Large intestine (tissue), 3 donors: ENCODE measurements around the gene FYCO1. TPM values are rescaled to one million over a fixed set of nuclear protein-coding genes. Genes with fewer than 3 reads are reported as not detected.
A peak's percentile ranks its signal among the peaks of the same experiment; 100 is the strongest.

Experiments
- DNase-seq, 2 donors: peaks; one replicate each; pipeline versions ENCODE4 v3.0.0 to v3.0.0-alpha.2; 2013
- H3K27ac ChIP-seq: one replicate; pipeline ENCODE4 v1.5.1; 2013; ENCODE audit warnings: low read length
- H3K27me3 ChIP-seq: 2 replicates; pipeline ENCODE4 v1.6.1; 2013; ENCODE audit warnings: low read length; ENCODE audit not compliant: control insufficient read depth, insufficient read depth
- H3K36me3 ChIP-seq: 2 replicates; pipeline ENCODE4 v1.6.1; 2013; ENCODE audit warnings: low read length; ENCODE audit not compliant: control insufficient read depth, insufficient read depth
- H3K4me1 ChIP-seq: one replicate; pipeline ENCODE4 v1.6.1; 2013; ENCODE audit warnings: low read length; ENCODE audit not compliant: control insufficient read depth, insufficient read depth
- H3K4me3 ChIP-seq: one replicate; pipeline ENCODE4 v1.5.1; 2013; ENCODE audit warnings: low read length
- H3K9me3 ChIP-seq: one replicate; pipeline ENCODE4 v1.6.1; 2013; ENCODE audit warnings: mild to moderate bottlenecking, low read depth, low read length, moderate library complexity; ENCODE audit not compliant: control insufficient read depth
- WGBS: methylation state at CpG from one replicate; pipeline ENCODE4 v1.1.5; 2013; ENCODE audit warnings: low lambda C conversion rate; ENCODE audit not compliant: insufficient coverage; 5-methylcytosine and 5-hydroxymethylcytosine counted together
- polyA plus RNA-seq: library from polyadenylated mRNA; unstranded; fragments of 120-200 nt; gene quantifications from one replicate; pipeline ENCODE4 v1.2.1, GENCODE V29; 2013

FYCO1 gene
- polyA plus RNA-seq, 1 donor: 19.6 TPM

DNA sequence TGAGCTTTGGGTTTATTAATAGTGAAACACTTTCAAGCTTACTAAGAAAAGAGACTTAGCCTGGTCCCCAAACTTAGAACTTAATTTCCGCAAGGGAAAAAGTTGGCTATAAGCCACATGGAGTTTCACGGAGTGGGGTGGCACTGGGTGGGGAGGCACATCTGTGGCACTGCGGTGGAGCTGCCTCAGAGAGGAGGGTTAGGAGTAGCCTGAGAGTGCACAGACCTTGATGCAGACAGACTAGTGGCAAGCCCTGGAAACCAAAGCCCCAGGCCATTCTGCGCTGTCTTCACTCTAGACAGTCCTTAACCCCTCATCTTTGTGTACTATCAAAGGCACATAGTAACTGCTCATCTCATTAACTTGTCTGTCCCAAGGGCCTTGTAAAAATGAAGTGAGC is 30.4 kb downstream of the FYCO1 start:
- H3K36me3 ChIP-seq: peaks cover 94% of the 10 kb centered on the region
- WGBS: no CpG with 5 or more reads among the region's 4 CpGs

DNA sequence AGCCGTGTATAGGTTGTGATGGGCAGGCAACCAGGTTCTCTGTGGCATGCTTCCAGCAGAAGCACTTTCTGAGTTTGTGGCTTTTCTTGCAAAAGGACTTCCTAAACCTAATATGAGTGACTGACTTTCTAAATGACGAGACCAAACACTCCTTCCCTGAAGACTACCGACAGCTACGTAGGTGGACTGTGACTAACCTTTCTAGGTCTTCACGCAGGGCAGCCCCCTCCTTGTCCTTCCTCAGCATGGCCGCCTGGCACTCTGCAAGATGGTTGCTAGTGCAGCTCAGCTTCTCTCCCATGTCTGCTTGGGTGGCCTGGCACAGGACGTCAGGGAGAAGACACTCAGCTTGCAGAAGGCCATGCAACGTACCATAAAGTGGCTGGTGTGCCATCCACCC is 31.5 kb downstream of the FYCO1 start:
- Histone ChIP-seq H3K36me3 (peaks cover 95% of the 10 kb centered on the region), H3K9me3 (no peaks in the 10 kb centered on the region), H3K27ac (no peak overlapping the region), H3K4me3 (no peak overlapping the region), H3K27me3 (no peaks in the 10 kb centered on the region), H3K4me1 (peaks cover 2% of the 10 kb centered on the region)
- no CpG with 5 or more reads among the region's 8 CpGs for WGBS
- no peak for DNase-seq

More for the DNA sequence above, 30.4 kb downstream of the FYCO1 start:
- no peak for DNase-seq
- H3K27ac ChIP-seq: no peak overlapping the region
- H3K4me3 ChIP-seq: no peak overlapping the region
- H3K27me3 ChIP-seq: no peaks in the 10 kb centered on the region
- H3K9me3 ChIP-seq: no peaks in the 10 kb centered on the region
- H3K4me1 ChIP-seq: peaks cover 2% of the 10 kb centered on the region

- Histone ChIP-seq H3K27me3 (no peaks in the 10 kb centered on the region), H3K27ac (no peak overlapping the region), H3K9me3 (no peaks in the 10 kb centered on the region), H3K4me1 (peaks cover 2% of the 10 kb centered on the region), H3K36me3 (peaks cover 95% of the 10 kb centered on the region), H3K4me3 (no peak overlapping the region)
- no peak for DNase-seq
- WGBS: no CpG with 5 or more reads among the region's 5 CpGs
These were observed 33.6 kb downstream of the FYCO1 start for GRCh38 chr3:45962033-45962432.

- Histone ChIP-seq H3K27ac (no peak overlapping the region), H3K4me3 (no peak overlapping the region), H3K9me3 (no peaks in the 10 kb centered on the region), H3K27me3 (no peaks in the 10 kb centered on the region), H3K4me1 (peaks cover 2% of the 10 kb centered on the region), H3K36me3 (peaks cover 87% of the 10 kb centered on the region)
- DNase-seq: no peak
- no CpG with 5 or more reads among the region's 2 CpGs for WGBS
These were observed 35.3 kb downstream of the FYCO1 start for GRCh38 chr3:45960289-45960688.

DNA sequence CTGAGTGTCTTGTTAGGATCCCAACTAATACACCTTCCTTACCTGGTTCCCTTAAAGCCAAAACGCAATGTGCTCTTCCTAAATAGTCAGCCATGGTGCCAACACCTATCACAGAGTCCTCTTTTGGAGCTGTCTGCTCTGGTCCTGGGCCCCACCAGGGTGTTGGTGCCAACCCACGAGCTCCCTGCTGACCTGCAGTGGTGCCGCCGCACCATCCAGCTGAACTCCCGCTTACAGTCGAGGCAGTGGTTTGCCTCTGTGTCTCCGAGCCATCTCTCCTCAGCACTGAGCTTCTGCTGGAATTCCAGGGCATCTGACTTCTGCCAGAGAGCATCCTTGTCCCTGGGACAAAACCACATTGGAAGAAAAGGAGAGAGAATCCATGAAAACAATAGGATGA is 36.4 kb downstream of the FYCO1 start:
- no peak for DNase-seq
- no peak overlapping the region for H3K27ac ChIP-seq

DNA sequence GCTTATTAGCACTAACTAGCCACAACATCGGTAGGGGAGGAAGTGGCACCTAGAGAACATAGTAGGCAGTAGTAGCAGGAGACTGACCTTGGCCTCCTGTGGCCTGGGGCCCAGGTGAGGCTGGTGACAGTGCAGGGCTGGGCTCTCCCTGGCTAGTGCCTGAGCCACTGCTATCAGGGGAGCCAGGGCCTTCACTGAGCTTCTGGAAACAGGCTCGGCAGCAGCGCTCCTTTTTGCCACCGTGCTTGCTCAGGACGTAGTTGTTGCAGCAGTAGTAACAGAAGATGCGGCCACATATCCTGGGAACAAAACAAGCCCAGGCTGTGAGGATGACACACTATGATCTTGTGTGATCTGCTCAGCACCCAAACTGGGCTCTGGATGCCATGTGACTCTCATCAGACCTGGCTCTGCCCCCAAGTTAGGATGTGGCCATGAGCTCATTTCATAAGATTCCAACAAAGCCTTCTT is 37.3 kb downstream of the FYCO1 start:
- Histone ChIP-seq H3K9me3 (no peaks in the 10 kb centered on the region), H3K4me3 (no peak overlapping the region), H3K27ac (no peak overlapping the region), H3K36me3 (peaks cover 87% of the 10 kb centered on the region), H3K4me1 (no peaks in the 10 kb centered on the region), H3K27me3 (no peaks in the 10 kb centered on the region)
- no CpG with 5 or more reads among the region's 6 CpGs for WGBS
- DNase-seq: no peak

More for the DNA sequence above, 36.4 kb downstream of the FYCO1 start:
- no peaks in the 10 kb centered on the region for H3K27me3 ChIP-seq
- H3K36me3 ChIP-seq: peaks cover 87% of the 10 kb centered on the region
- H3K4me1 ChIP-seq: no peaks in the 10 kb centered on the region
- WGBS: no CpG with 5 or more reads among the region's 7 CpGs
- no peaks in the 10 kb centered on the region for H3K9me3 ChIP-seq
- no peak overlapping the region for H3K4me3 ChIP-seq

DNA sequence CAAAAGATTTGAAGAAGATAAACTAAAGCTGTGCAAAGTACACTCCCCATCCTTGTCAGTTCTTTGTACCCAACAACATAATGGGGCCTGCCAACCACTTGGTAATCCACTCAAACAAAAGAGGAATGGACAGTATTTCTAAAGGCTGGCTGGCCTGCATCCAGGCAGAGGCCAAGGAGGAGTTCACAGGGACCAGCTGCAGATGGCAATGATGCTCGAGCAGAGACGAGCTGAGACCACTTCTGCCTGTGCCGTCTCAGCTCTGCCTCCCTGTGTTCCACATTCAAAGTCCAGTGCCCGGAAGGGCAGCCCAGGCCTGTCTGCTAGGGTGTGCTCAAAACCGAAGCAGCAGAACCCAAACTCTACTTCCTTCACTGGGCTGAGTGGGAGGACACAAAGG is 38.0 kb downstream of the FYCO1 start:
- H3K36me3 ChIP-seq: peaks cover 87% of the 10 kb centered on the region
- H3K4me1 ChIP-seq: no peaks in the 10 kb centered on the region
- H3K4me3 ChIP-seq: no peak overlapping the region
- H3K9me3 ChIP-seq: no peaks in the 10 kb centered on the region
- no peaks in the 10 kb centered on the region for H3K27me3 ChIP-seq
- no peak overlapping the region for H3K27ac ChIP-seq
- no CpG with 5 or more reads among the region's 5 CpGs for WGBS
- DNase-seq: no peak

DNA sequence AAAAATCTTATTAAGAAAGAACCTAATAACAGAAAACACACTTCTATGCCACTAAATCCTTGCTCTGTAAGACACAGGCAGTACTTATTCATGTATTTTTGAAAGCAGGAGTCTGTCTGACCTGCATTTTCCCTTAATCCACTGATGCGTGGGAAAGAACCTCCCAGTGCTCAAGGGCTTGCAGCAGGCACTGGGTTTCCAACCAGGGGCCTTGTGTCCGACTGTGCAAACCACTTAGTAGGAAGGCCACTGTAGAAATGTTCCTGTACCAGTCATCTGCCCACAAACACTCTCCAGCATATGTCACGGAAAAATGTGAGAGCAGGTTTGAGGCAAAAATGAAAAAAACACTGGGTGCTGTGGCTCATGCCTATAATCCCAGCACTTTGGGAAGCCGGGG is 39.9 kb downstream of the FYCO1 start:
- no peaks in the 10 kb centered on the region for H3K27me3 ChIP-seq
- no peaks in the 10 kb centered on the region for H3K9me3 ChIP-seq
- no CpG with 5 or more reads among the region's 4 CpGs for WGBS
- no peaks in the 10 kb centered on the region for H3K4me1 ChIP-seq
- H3K36me3 ChIP-seq: peaks cover 88% of the 10 kb centered on the region
- H3K4me3 ChIP-seq: no peak overlapping the region
- H3K27ac ChIP-seq: no peak overlapping the region
- DNase-seq: no peak

GRCh38 chr3:45955017-45955647 is 40.5 kb downstream of the FYCO1 start:
- 90% methylated on average over 2 of the region's 11 CpGs for WGBS
- peaks cover 88% of the 10 kb centered on the region for H3K36me3 ChIP-seq
- H3K4me3 ChIP-seq: no peak overlapping the region

GRCh38 chr3:45954306-45954705 is 41.3 kb downstream of the FYCO1 start:
- no peak overlapping the region for H3K4me3 ChIP-seq
- no peaks in the 10 kb centered on the region for H3K27me3 ChIP-seq
- no peaks in the 10 kb centered on the region for H3K9me3 ChIP-seq
- peaks cover 87% of the 10 kb centered on the region for H3K36me3 ChIP-seq
- H3K27ac ChIP-seq: no peak overlapping the region
- WGBS: no CpG with 5 or more reads among the region's 3 CpGs
- H3K4me1 ChIP-seq: no peaks in the 10 kb centered on the region
- no peak for DNase-seq

More at GRCh38 chr3:45955017-45955647, 40.5 kb downstream of the FYCO1 start:
- no peak for DNase-seq
- H3K27me3 ChIP-seq: no peaks in the 10 kb centered on the region
- no peaks in the 10 kb centered on the region for H3K9me3 ChIP-seq
- no peak overlapping the region for H3K27ac ChIP-seq
- H3K4me1 ChIP-seq: no peaks in the 10 kb centered on the region

GRCh38 chr3:45953536-45953935 is 42.1 kb downstream of the FYCO1 start:
- DNase-seq: peak; percentile 39 to 73
- WGBS: 100% methylated on average over 1 of the region's 4 CpGs
- H3K9me3 ChIP-seq: no peaks in the 10 kb centered on the region
- H3K4me3 ChIP-seq: no peak overlapping the region
- H3K36me3 ChIP-seq: peaks cover 87% of the 10 kb centered on the region
- H3K4me1 ChIP-seq: no peaks in the 10 kb centered on the region
- H3K27ac ChIP-seq: no peak overlapping the region
- H3K27me3 ChIP-seq: no peaks in the 10 kb centered on the region
